ENCODE data around the gene NUDCD2.

NUDCD2 gene

GRCh38 chr5:163440954-163441353, 18.9 kb downstream of the NUDCD2 start:
- Histone ChIP-seq H3K36me3 (replicated peaks; ENCODE audit: insufficient read depth, low read length) (peaks cover 37% of the 10 kb centered on the region), H3K4me2 (ENCODE audit: low read depth, low read length) (no peak overlapping the region)
- TF ChIP-seq, protein P1, sequence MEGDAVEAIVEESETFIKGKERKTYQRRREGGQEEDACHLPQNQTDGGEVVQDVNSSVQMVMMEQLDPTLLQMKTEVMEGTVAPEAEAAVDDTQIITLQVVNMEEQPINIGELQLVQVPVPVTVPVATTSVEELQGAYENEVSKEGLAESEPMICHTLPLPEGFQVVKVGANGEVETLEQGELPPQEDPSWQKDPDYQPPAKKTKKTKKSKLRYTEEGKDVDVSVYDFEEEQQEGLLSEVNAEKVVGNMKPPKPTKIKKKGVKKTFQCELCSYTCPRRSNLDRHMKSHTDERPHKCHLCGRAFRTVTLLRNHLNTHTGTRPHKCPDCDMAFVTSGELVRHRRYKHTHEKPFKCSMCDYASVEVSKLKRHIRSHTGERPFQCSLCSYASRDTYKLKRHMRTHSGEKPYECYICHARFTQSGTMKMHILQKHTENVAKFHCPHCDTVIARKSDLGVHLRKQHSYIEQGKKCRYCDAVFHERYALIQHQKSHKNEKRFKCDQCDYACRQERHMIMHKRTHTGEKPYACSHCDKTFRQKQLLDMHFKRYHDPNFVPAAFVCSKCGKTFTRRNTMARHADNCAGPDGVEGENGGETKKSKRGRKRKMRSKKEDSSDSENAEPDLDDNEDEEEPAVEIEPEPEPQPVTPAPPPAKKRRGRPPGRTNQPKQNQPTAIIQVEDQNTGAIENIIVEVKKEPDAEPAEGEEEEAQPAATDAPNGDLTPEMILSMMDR (IDR thresholded peaks at IDR 0.05; ENCODE audit: low read length) = no peak
- TF ChIP-seq EZH2 (optimal IDR thresholded peaks at IDR 0.05; ENCODE audit: low read depth, low read length) (no peak), EZH2phosphoT487 (IDR thresholded peaks at IDR 0.05; ENCODE audit: low read length) (no peak)

GRCh38 chr5:163439092-163439425, 20.8 kb downstream of the NUDCD2 start:
- no peak for TF ChIP-seq EZH2 (optimal IDR thresholded peaks at IDR 0.05; ENCODE audit: low read depth, low read length)
- no peaks in the 10 kb centered on the region for H3K27me3 ChIP-seq (replicated peaks; ENCODE audit: insufficient read depth, low read length)
- H3K36me3 ChIP-seq (replicated peaks; ENCODE audit: insufficient read depth, low read length) = peaks cover 29% of the 10 kb centered on the region
- H3K9me3 ChIP-seq (replicated peaks; ENCODE audit: insufficient read depth, low read length) = no peaks in the 10 kb centered on the region
- H3K27ac ChIP-seq (ENCODE audit: low read length) = peak overlapping the region; percentile 37
- peaks cover 50% of the 10 kb centered on the region for H3K79me2 ChIP-seq (ENCODE audit: low read length)
- peaks cover 28% of the 10 kb centered on the region for H3K4me1 ChIP-seq (ENCODE audit: low read length)
- H3K9me2 ChIP-seq (replicated peaks; ENCODE audit: insufficient read depth, low read length) = no peaks in the 10 kb centered on the region
- no peak overlapping the region for H3K9ac ChIP-seq (ENCODE audit: low read length)
- no peak overlapping the region for H2AFZ ChIP-seq (ENCODE audit: low read length)
- H3K4me2 ChIP-seq (ENCODE audit: low read depth, low read length) = peak overlapping the region; percentile 96
- peak overlapping the region; percentile 82; the same call in 1 of the 2 replicates for H3K4me3 ChIP-seq (ENCODE audit: low read length)
- DNase-seq = peak; percentile 82
- H4K20me1 ChIP-seq (ENCODE audit: insufficient read depth, low read length) = 0 out of 2 replicates have a peak, but pooled peaks cover 4% of the 10 kb centered on the region
- H3F3A ChIP-seq (ENCODE audit: insufficient read depth, low read length) = peaks cover 10% of the 10 kb centered on the region; the same call in 1 of the 2 replicates

More at GRCh38 chr5:163440954-163441353, 18.9 kb downstream of the NUDCD2 start:
- Histone ChIP-seq H3K9me2 (replicated peaks; ENCODE audit: insufficient read depth, low read length) (no peaks in the 10 kb centered on the region), H2AFZ (ENCODE audit: low read length) (no peak overlapping the region), H3K4me1 (ENCODE audit: low read length) (peaks cover 28% of the 10 kb centered on the region), H3K4me3 (ENCODE audit: low read length) (no peak overlapping the region), H4K20me1 (ENCODE audit: insufficient read depth, low read length) (0 out of 2 replicates have a peak, but pooled peaks cover 4% of the 10 kb centered on the region), H3K79me2 (ENCODE audit: low read length) (peaks cover 50% of the 10 kb centered on the region), H3K9me3 (replicated peaks; ENCODE audit: insufficient read depth, low read length) (no peaks in the 10 kb centered on the region), H3K27me3 (replicated peaks; ENCODE audit: insufficient read depth, low read length) (no peaks in the 10 kb centered on the region), H3F3A (ENCODE audit: insufficient read depth, low read length) (peaks cover 10% of the 10 kb centered on the region; the same call in 1 of the 2 replicates), H3K9ac (ENCODE audit: low read length) (no peak overlapping the region), H3K27ac (ENCODE audit: low read length) (no peak overlapping the region)
- no peak for DNase-seq

GRCh38 chr5:163437309-163438182, 22.4 kb downstream of the NUDCD2 start, which contains the start of gene CCNG1:
CCNG1 (plus strand) TSS chr5:163437595; CDS start chr5:163439257, 1,662 bp downstream.
- H3K36me3 ChIP-seq (replicated peaks; ENCODE audit: insufficient read depth, low read length) = peaks cover 21% of the 10 kb centered on the region
- peak within 1 kb of the TSS; percentile 64; the same call in 1 of the 2 replicates for H3K27ac ChIP-seq (ENCODE audit: low read length)
- H3K9me3 ChIP-seq (replicated peaks; ENCODE audit: insufficient read depth, low read length) = no peaks in the 10 kb centered on the region
- peak within 1 kb of the TSS; percentile 82 for H3K4me3 ChIP-seq (ENCODE audit: low read length)
- peak within 1 kb of the TSS; percentile 78 for H2AFZ ChIP-seq (ENCODE audit: low read length)
- peaks cover 50% of the 10 kb centered on the region for H3K79me2 ChIP-seq (ENCODE audit: low read length)
- H3K27me3 ChIP-seq (replicated peaks; ENCODE audit: insufficient read depth, low read length) = no peaks in the 10 kb centered on the region
- TF ChIP-seq, protein P1 (IDR thresholded peaks at IDR 0.05; ENCODE audit: low read length) = no peak
- no peak for TF ChIP-seq EZH2phosphoT487 (IDR thresholded peaks at IDR 0.05; ENCODE audit: low read length)
- no peak for TF ChIP-seq EZH2 (optimal IDR thresholded peaks at IDR 0.05; ENCODE audit: low read depth, low read length)
- 0 out of 2 replicates have a peak, but pooled peaks cover 4% of the 10 kb centered on the region for H4K20me1 ChIP-seq (ENCODE audit: insufficient read depth, low read length)
- peak within 1 kb of the TSS; percentile 96 for H3K4me2 ChIP-seq (ENCODE audit: low read depth, low read length)
- peaks cover 28% of the 10 kb centered on the region for H3K4me1 ChIP-seq (ENCODE audit: low read length)
- no peaks in the 10 kb centered on the region for H3K9me2 ChIP-seq (replicated peaks; ENCODE audit: insufficient read depth, low read length)
- peak within 1 kb of the TSS; percentile 87 for H3K9ac ChIP-seq (ENCODE audit: low read length)
- peaks cover 10% of the 10 kb centered on the region; the same call in 1 of the 2 replicates for H3F3A ChIP-seq (ENCODE audit: insufficient read depth, low read length)
- peak; percentile 98 for DNase-seq

Data from MM.1S (cell line).